ENCODE measurements around the gene ARHGAP45. TPM values are rescaled to one million over a fixed set of nuclear protein-coding genes. Genes with fewer than 3 reads are reported as not detected.

The ARHGAP45 gene
- total RNA-seq, 1 donor from 2014 or later: 5.1 TPM

DNA sequence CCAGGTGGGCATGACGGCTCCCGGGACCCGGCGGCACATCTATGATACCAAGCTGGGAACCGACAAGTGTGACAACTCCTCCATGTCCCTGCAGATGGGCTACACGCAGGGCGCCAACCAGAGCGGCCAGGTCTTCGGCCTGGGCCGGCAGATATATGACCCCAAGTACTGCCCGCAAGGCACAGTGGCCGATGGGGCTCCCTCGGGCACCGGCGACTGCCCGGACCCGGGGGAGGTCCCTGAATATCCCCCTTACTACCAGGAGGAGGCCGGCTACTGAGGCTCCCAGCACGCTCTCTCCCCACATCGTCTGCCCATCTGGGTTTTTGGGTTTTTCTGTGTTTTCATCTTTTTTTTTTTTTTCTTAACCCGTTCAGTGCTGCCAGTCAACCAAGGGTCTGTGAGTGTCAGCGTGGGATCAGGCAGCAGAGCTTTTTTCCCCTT is 29.3 kb upstream of the ARHGAP45 start:
- DNase-seq (no peak), ATAC-seq (ENCODE audit: poor library complexity) (no peak)
- intact Hi-C loops (cut with DNase I): no loop called here

DNA sequence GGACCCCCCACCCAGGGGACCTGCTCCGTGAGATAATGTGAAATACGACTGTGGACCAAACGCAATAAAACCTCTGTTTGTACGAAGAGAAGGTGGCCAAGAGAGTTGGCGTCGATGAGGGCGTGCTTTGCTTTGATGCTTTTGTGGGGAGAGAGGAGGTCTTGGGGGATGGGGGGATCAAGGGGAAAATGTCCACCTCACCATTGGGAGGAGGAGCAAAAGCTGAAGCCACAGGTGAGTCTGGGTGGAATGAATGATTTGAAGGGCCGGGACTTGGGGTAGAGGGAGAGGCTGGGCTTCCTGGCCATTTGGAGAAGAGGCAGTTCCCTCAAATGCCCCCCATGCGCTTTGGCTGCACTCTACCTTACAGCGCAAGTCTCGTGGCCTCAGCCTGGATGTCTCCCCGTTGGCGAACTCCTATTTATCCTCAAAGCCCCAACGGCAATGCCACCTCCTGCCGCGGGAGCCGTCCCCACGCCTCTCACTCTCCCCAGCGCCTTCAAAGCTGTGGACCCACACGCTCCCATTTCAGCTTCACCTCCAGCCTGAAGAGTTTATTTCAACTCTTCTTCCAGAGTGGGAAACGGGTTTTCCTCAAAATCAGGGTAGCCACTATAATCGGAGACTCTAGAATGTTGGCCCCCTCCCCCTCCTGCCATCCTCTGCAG is 27.9 kb upstream of the ARHGAP45 start:
- intact Hi-C loops (cut with DNase I): no loop called here
- DNase-seq: no peak
- ATAC-seq (ENCODE audit: poor library complexity): no peak

DNA sequence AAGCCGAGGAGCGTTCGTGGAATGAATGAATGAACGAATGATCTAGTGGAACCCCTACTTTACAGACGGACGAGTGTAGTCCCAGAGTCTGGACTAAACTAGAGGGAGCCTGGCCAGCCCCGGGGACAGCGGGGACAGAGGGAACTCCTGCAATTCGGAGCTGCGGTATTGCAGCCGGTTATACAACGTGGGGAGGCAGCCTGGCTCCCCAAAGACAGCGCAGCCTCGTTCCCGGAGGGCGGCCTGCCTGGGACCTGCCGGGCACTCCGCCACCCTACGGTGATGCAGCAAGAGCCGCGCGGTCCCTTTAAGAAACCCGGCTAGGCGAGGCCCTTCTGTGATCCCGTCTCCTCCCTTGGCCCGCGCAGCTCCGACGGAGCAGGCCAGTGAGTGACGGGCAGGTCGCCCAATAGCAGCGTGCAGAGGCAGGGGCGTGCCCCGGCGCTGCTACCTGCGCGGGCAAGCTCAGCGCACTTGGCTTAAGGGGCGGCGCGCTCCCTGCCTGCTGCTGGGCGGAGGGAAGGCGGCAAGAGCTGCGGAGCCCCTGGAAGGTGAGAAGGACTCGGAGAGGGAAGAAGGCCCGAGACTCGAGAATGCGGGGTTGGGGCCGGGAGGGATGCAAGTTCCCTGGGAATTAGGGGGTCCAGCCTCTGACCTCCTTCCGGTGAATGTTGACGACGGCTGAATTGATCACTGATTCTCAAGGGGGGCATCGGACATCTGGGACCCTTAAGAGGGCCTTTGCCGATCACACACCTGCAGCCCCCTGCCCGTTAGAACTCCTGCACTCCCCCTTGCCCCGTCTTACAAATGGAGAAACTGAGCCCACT is 27.1 kb upstream of the ARHGAP45 start, which contains the start of gene ABCA7:
Gene ABCA7 (plus strand): TSS at position 462 of the 830 bp plus-strand sequence. CDS start 1,255 bp downstream, outside the sequence.
- ATAC-seq (ENCODE audit: poor library complexity) (peak; percentile 95), DNase-seq (peak; percentile 99)
- intact Hi-C loops (cut with DNase I): no loop called here

DNA sequence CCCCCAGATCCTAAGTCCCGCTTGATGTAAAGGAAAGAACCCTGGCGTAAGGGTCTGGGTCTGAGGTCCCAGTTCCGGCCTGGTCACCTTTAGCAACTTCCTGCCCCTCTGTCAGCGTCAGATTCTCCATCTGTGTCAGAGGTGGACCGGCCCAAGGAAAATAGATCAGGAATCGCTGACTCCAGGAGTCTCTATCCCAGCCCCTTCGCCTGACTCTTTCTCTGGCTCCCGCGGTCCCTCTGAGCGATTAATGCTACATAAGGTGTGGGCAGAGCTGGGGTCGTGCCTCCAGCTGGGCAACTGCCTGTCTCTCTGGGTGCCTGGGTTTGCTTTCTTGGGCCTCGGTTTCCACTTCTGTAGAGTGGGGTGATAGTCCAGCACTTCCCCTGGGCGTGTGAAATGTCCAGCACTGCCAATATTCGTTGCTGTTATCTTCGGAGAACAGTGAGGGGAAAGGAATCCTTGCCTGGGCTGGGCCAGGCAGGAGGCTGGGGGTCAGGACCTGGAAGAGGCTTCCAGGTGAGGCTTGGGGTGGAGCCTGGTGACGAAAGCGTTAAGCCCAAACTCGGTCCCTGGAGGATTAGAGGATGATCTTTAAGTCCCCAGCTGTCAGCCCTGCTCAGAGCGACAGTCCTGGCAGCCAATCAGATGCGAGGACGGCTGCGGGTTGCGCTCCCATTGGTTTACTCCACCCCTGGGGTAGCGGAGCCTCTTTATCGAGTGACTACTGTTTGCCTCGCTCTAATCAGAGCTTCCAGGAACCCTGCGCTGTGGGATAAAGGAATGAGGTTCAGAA is 26.3 kb upstream of the ARHGAP45 start:
- ATAC-seq (ENCODE audit: poor library complexity) (peak; percentile 76), DNase-seq (peak; percentile 95)
- intact Hi-C loops (cut with DNase I): no loop called here

DNA sequence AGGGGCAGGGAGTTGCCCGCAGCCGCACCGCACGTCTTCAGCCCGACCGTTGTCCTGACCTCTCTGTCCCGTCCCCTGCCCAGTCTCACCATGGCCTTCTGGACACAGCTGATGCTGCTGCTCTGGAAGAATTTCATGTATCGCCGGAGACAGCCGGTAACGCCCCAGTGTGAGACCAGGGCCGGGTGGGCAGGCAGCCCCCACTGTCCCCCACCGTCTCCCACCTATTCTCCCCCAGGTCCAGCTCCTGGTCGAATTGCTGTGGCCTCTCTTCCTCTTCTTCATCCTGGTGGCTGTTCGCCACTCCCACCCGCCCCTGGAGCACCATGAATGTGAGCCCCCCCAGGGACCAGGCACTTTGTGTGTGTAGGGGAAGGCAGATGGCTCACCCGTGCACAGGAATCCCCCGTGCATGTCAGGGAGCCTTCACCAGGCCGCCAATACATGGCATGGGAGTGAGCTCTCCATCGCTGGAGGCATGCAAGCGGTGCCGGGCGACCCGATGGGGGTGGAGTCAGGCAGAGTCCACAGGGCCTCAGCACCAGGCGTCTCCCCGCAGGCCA is 25.6 kb upstream of the ARHGAP45 start:
- intact Hi-C loops (cut with DNase I): no loop called here
- ATAC-seq (ENCODE audit: poor library complexity) (no peak), DNase-seq (no peak)

DNA sequence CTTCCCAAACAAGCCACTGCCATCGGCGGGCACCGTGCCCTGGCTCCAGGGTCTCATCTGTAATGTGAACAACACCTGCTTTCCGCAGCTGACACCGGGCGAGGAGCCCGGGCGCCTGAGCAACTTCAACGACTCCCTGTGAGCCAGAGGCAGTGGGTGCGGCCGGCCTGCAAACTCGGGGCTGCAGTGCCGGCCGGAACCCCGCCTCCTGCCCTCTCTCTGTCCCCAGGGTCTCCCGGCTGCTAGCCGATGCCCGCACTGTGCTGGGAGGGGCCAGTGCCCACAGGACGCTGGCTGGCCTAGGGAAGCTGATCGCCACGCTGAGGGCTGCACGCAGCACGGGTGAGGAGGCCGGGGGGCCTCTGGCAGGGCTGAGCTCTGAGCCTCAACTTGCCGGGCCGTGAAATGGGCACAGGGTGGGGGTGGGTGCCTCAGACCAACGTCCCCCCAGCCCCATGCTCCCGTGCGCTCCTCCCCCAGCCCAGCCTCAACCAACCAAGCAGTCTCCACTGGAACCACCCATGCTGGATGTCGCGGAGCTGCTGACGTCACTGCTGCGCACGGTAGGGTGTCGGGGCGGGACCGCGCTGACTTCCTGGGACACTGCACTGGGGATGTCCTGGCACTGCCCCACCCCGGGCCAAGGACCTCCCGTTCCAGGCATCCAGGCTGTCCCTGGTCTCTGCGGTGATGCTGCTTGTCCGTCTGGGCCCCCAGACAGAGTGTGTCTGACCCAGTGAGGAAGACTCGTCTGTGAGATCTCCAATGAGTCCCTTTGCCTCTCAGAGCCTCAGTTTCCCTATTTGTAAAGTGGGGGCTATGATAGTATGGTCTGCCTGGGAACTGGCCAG is 24.9 kb upstream of the ARHGAP45 start:
- intact Hi-C loops (cut with DNase I): no loop called here
- no peak for DNase-seq

DNA sequence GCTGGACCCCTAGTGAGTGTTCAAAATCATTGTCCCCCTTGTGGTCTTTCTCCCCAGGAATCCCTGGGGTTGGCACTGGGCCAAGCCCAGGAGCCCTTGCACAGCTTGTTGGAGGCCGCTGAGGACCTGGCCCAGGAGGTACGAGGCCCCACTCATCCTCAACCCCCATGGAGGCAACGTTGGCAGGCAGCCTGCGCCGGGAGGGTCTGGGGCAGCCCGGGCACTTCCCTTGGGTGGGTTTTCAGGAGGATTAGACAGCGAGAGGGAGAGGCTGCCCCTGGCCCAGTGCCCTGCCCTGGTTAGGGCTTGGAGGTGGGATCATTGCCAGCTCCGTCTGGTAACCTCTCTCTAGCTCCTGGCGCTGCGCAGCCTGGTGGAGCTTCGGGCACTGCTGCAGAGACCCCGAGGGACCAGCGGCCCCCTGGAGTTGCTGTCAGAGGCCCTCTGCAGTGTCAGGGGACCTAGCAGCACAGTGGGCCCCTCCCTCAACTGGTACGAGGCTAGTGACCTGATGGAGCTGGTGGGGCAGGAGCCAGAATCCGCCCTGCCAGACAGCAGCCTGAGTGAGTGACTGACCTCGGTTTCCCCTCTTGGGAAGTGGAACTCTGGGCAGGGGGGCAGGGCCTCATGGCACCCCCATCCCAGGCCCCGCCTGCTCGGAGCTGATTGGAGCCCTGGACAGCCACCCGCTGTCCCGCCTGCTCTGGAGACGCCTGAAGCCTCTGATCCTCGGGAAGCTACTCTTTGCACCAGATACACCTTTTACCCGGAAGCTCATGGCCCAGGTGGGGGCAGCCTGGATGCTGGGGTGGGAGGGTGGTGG is 24.1 kb upstream of the ARHGAP45 start:
- intact Hi-C loops (cut with DNase I): no loop called here

More for the DNA sequence above, 24.9 kb upstream of the ARHGAP45 start:
- no peak for ATAC-seq (ENCODE audit: poor library complexity)

DNA sequence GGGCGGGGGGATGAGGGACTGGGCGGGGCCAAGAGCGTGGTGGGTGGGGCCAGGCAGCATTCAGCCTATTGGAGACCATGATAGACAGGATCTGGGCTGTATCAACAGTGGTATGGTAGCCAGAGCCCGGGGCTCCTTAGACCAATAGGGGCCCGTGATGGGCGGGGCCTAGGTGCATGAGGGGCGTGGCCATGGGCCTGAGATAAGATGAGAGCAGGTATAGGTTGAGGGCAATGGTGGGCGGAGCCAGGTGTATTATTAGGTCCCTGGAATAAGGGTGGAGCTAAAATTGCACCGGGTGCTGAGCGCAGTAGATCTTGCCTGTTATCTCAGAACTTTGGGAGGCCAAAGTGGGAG is 21.7 kb upstream of the ARHGAP45 start:
- no peak for DNase-seq
- ATAC-seq (ENCODE audit: poor library complexity): no peak
- intact Hi-C loops (cut with DNase I): no loop called here

More for the DNA sequence above, 24.1 kb upstream of the ARHGAP45 start:
- ATAC-seq (ENCODE audit: poor library complexity): no peak
- no peak for DNase-seq

DNA sequence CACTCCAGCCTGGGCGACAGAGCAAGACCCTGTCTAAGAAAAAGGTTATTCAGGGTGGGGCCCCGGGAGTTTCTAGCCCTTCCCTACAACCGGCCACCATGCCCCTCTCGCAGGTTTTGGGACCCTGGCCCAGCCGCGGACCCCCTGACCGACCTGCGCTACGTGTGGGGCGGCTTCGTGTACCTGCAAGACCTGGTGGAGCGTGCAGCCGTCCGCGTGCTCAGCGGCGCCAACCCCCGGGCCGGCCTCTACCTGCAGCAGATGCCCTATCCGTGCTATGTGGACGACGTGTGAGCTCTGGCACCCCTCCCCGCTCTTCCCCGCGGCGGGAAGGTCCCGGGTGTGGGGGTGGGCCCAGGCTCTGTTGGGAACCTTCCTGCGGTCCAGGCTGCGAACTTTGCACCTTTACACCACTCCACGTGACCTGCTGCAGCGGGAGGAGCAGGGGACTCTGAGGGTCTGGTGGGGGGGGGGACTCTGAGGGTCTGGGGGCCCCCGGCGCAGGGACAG is 20.8 kb upstream of the ARHGAP45 start:
- ATAC-seq (ENCODE audit: poor library complexity): no peak
- no peak for DNase-seq
- intact Hi-C loops (cut with DNase I): no loop called here

DNA sequence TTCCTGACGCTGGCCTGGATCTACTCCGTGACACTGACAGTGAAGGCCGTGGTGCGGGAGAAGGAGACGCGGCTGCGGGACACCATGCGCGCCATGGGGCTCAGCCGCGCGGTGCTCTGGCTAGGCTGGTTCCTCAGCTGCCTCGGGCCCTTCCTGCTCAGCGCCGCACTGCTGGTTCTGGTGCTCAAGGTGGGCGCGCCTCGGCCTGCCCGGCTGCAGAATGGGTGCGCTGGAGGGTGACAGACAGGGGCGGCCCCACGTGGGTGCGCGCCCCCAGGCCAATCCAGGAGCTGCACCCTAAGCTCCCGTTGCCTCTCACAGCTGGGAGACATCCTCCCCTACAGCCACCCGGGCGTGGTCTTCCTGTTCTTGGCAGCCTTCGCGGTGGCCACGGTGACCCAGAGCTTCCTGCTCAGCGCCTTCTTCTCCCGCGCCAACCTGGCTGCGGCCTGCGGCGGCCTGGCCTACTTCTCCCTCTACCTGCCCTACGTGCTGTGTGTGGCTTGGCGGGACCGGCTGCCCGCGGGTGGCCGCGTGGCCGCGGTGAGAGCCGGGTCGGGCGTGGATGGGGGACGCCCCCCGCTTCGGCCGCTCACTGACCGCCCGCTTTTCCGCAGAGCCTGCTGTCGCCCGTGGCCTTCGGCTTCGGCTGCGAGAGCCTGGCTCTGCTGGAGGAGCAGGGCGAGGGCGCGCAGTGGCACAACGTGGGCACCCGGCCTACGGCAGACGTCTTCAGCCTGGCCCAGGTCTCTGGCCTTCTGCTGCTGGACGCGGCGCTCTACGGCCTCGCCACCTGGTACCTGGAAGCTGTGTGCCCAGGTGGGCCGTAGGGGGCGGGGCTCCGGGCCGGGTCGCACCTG is 19.9 kb upstream of the ARHGAP45 start:
- DNase-seq (no peak), ATAC-seq (ENCODE audit: poor library complexity) (no peak)
- intact Hi-C loops (cut with DNase I): no loop called here

DNA sequence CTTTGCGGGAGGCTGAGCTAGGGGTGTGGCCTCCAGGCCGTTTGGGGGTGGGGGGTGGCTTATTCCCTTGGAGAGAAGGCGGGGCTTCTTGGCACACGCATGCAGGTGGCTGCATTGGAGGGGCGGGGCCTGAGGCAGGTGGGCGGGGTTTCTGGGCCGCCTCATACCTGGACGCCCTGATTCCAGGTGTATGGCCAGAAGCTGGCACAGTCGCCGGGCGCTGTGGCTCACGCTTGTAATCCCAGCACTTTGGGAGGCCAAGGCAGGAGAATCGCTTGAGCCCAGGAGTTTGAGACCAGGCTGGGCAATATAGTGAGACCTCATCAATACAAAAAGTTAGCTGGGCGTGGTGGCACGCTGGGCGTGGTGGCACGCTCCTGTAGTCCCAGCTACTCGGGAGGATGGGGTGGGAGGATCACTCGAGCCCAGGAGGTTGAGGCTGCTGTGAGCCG is 19.2 kb upstream of the ARHGAP45 start:
- intact Hi-C loops (cut with DNase I): no loop called here
- DNase-seq (no peak), ATAC-seq (ENCODE audit: poor library complexity) (no peak)

DNA sequence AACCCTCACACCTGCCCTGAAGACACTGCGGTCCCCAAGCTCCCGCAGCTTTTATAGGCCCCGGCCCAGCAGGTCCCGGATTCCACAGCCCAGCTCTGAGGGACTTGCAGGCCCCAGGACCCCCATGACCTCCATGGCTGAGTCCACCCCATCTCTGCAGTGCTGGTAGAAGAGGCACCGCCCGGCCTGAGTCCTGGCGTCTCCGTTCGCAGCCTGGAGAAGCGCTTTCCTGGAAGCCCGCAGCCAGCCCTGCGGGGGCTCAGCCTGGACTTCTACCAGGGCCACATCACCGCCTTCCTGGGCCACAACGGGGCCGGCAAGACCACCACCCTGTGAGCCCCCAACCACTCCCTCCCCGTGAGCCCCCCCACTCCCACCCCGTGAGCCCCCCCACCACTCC is 17.9 kb upstream of the ARHGAP45 start:
- no peak for ATAC-seq (ENCODE audit: poor library complexity)
- intact Hi-C loops (cut with DNase I): no loop called here
- DNase-seq: no peak

DNA sequence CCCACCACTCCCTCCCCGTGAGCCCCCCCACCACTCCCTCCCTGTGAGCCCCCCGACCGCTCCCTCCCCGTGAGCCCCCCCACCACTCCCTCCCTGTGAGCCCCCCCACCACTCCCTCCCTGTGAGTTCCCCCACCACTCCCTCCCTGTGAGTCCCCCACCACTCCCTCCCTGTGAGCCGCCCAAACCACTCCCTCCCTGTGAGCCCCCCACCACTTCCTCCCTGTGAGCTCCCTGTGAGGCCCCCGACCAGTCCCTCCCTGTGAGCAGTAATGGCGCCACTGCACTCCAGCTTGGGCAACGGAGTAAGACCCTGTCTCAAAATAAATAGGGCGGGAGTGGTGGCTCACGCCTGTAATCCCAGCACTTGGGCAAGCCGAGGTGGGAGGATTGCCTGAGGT is 17.2 kb upstream of the ARHGAP45 start:
- intact Hi-C loops (cut with DNase I): no loop called here
- no peak for DNase-seq
- ATAC-seq (ENCODE audit: poor library complexity): no peak

DNA sequence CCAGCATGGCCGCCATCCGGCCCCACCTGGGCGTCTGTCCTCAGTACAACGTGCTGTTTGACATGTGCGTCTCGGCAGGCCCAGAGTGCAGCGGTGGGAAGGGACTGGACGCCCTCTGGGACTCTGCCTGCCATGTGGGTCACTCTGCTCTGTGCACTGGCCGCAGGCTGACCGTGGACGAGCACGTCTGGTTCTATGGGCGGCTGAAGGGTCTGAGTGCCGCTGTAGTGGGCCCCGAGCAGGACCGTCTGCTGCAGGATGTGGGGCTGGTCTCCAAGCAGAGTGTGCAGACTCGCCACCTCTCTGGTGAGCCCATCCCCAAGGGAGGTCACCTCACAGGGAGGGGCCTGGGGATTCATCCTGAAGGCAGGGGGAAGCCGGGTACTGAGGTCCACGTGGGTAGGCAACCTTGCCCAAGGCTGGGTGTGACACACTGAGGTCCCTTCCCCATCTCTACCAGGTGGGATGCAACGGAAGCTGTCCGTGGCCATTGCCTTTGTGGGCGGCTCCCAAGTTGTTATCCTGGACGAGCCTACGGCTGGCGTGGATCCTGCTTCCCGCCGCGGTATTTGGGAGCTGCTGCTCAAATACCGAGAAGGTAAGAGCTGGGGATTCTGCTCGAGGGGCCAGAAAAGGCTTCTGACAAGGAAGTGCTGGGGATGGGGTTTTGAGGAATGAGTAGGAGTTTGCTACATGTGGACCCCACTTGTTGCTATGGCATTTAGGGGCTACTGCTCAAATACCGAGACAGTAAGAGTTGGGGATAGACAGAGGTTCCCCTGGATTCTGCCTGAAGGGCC is 15.8 kb upstream of the ARHGAP45 start:
- no peak for DNase-seq
- no peak for ATAC-seq (ENCODE audit: poor library complexity)
- intact Hi-C loops (cut with DNase I): no loop called here

DNA sequence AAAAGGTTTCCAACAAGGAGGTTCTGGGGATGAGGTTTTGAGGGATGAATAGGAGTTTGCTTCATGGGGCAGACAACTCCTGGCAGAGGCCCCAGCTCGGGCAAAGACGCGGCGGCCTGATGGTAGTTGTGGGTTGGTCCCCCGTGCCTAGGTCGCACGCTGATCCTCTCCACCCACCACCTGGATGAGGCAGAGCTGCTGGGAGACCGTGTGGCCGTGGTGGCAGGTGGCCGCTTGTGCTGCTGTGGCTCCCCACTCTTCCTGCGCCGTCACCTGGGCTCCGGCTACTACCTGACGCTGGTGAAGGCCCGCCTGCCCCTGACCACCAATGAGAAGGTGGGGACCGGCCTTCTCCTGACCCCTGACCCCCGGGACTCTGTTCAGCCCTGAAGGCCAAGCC is 15.2 kb upstream of the ARHGAP45 start:
- DNase-seq (no peak), ATAC-seq (ENCODE audit: poor library complexity) (no peak)
- intact Hi-C loops (cut with DNase I): no loop called here

Measured in Right ventricle myocardium superior (tissue), 1 donor.